Right cardiac atrium (tissue), 5 donors: ENCODE results near the gene ATPAF2. TPM values are rescaled to one million over a fixed set of nuclear protein-coding genes. Genes with fewer than 3 reads are reported as not detected.

Source experiments
- ATAC-seq, 2 donors: fragments of 200-7000 bp; cut with Tn5 transposase; one replicate each; pipeline versions ENCODE4 v1.8.0 to v1.9.1; 2020; ENCODE audit warnings: moderate library complexity in 2 of 2, mild to moderate bottlenecking in 1 of 2
- DNase-seq, 3 donors: peaks; one replicate each; pipeline ENCODE4 v3.0.0-alpha.2; 2020
- H3K27ac ChIP-seq: one replicate; pipeline ENCODE4 v1.5.1; 2013; ENCODE audit warnings: mild to moderate bottlenecking, low read length, control low read depth, moderate library complexity
- H3K27me3 ChIP-seq: one replicate; pipeline ENCODE4 v1.6.1; 2013; ENCODE audit not compliant: control insufficient read depth, insufficient read depth
- H3K4me1 ChIP-seq: one replicate; pipeline ENCODE4 v1.6.1; 2013; ENCODE audit warnings: low read length; ENCODE audit not compliant: control insufficient read depth, insufficient read depth
- H3K4me3 ChIP-seq: one replicate; pipeline ENCODE4 v1.5.1; 2013; ENCODE audit warnings: low read length, control low read depth
- H3K9me3 ChIP-seq: one replicate; pipeline ENCODE4 v1.6.1; 2013; ENCODE audit warnings: low read length; ENCODE audit not compliant: control insufficient read depth
- WGBS: extraction: QIAGEN DNeasy Blood & Tissue Kit; methylation state at CpG from one replicate; pipeline ENCODE4 v1.1.7; 2013; 5-methylcytosine and 5-hydroxymethylcytosine counted together
- intact Hi-C, 4 donors: fragments of 100-400 bp; cut with DNase I; formaldehyde crosslinking; loops; one replicate each; pipeline versions ENCODE4 v1.11.0 to v1.14.0; 2022 to 2023
- polyA plus RNA-seq: library from polyadenylated mRNA; stranded (reverse); fragments of 200-250 nt; gene quantifications from one replicate; pipeline ENCODE4 v1.2.3, GENCODE V29; 2013
- total RNA-seq, 4 donors: library from RNA; stranded (reverse); fragmentation: NEBNext Ultra II Directional; extraction: Animal tissue kit (Norgen Biotek cat#: 25700); gene quantifications; one replicate each; pipeline ENCODE4 v1.2.1, GENCODE V29; 2021
- donor health status: healthy with polysubstance abuse.
- donor health status: DM: no; HTN: yes; CAD: no.
- donor health status: DM: no; HTN: no; CAD: no.
- donor health status: DM: no; HTN: yes; CAD: no; lungs with severe emphysema.
- donor health status: DM: yes; HTN: yes; CAD: no.

The ATPAF2 gene
- total and polyA plus RNA-seq, 5 donors, result 22.0 to 33.6 (median 31.4) TPM

DNA sequence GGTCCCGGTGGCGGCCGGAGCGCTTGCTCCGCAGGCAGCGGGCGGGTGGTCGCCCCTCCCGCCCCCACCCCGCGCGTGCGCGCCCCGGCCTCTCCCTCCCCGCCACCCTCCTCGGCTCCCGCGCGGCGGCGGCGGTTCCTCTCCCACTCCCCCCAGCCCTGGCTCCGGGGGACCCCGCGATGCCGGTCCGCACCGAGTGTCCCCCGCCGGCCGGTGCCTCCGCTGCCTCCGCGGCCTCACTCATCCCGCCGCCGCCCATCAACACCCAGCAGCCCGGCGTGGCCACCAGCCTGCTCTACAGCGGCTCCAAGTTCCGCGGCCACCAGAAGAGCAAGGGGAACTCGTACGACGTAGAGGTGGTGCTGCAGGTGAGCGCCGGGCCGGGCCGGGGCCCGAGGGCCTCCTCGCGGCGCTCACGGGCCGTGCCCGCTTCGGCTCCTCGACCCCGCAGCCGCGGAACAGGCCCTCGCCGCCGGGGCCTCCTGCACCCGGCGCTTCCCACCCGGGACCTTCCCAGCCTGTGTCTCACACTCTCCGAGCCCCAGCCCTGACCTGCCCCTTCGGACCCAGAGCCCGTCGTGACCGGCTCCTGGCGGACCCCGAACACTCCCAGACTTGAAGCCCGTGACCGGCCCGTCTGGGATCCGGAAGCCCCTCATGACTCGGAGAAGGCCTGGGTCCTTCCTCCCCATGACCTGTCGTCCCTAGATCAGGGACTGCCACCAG, 730 bp upstream of the ATPAF2 start:
- Histone ChIP-seq H3K27ac (peak overlapping the region; percentile 58), H3K27me3 (no peaks in the 10 kb centered on the region), H3K4me3 (peak overlapping the region; percentile 83), H3K9me3 (no peaks in the 10 kb centered on the region), H3K4me1 (peaks cover 16% of the 10 kb centered on the region)
- peak; percentile 62 to 67 for ATAC-seq
- intact Hi-C loops, result loop anchor here in 3 of 4 donors (5.0 to 10.0 kb wide), 5 partner anchors 65 to 365 kb away; partner anchors contain the start of genes RAI1 (in 2 of the 3), DRC3 (in 1 of the 3) and TOM1L2 (in 1 of the 3)
- DNase-seq, result peak in 2 of 3 donors; percentile 32 to 67
- under 1% methylated on average over 81 of the region's 81 CpGs for WGBS

DNA sequence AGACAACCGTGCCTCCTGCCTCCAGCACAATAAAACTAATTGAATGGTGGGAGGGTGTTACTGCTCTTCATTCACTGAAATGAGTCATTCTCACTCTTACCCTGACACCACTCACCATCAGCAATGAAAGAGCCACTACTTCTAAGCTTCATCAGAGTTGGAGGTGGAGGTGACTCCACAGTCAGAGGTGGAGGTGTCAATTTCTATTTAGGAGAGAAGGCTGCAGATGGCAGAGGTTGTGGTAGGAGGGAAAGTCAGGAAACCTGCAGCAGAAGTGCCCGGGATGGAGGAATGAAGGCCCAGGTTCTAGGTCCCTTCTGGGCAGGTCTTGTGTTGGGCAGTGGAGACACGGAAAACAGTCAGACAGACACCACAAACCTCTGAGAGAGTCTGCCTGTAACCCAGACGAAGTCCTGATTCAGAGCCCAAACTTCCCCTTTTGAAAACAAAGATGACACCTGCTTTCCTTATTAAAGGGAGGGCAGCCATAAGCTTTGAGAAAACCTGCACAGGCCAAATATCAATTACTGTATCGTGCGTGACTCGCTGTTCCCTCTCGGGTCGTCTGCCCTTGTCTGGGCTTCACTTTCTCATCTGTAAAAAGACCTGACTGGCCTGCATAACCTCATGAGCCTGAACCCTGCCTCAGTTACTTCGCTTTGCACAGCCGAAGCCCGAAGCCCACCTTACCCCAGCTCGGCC, 668 bp downstream of the ATPAF2 start:
- peak overlapping the region; percentile 18 for H3K27ac ChIP-seq
- DNase-seq (no peak), ATAC-seq (no peak)
- WGBS, result 7% methylated on average over 13 of the region's 13 CpGs
- no peaks in the 10 kb centered on the region for H3K9me3 ChIP-seq
- no peaks in the 10 kb centered on the region for H3K27me3 ChIP-seq
- peak overlapping the region; percentile 74 for H3K4me3 ChIP-seq
- intact Hi-C loops, result loop anchor here in 3 of 4 donors (5.0 to 10.0 kb wide), 5 partner anchors 63 to 363 kb away; partner anchors contain the start of genes RAI1 (in 2 of the 3), DRC3 (in 1 of the 3) and TOM1L2 (in 1 of the 3)
- H3K4me1 ChIP-seq, result peaks cover 16% of the 10 kb centered on the region

DNA sequence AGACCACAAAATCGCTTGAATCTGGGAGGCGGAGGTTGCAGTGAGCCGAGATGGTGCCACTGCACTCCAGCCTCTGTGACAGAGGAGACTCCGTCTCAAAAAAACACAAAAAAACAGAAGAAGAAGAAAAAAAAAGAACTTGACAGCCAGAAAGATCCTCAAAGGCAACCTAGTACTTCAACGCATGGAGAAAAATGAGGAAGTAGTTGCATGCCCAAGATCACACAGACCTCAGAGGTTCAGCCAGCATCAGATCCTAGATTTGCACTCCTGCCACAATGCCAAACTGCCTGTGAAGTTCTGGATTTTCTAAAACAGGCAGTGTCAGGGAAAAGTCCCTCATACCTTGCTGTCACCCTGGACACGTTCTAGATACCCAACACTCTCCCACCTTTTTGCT, 1.5 kb downstream of the ATPAF2 start:
- H3K4me3 ChIP-seq, result no peak overlapping the region
- DNase-seq (no peak), ATAC-seq (no peak)
- no peaks in the 10 kb centered on the region for H3K27me3 ChIP-seq
- no peak overlapping the region for H3K27ac ChIP-seq
- 79% methylated on average over 6 of the region's 6 CpGs for WGBS
- intact Hi-C loops, result loop anchor here in 3 of 4 donors (5.0 to 10.0 kb wide), 5 partner anchors 63 to 363 kb away; partner anchors contain the start of genes RAI1 (in 2 of the 3), DRC3 (in 1 of the 3) and TOM1L2 (in 1 of the 3)
- peaks cover 16% of the 10 kb centered on the region for H3K4me1 ChIP-seq
- no peaks in the 10 kb centered on the region for H3K9me3 ChIP-seq

DNA sequence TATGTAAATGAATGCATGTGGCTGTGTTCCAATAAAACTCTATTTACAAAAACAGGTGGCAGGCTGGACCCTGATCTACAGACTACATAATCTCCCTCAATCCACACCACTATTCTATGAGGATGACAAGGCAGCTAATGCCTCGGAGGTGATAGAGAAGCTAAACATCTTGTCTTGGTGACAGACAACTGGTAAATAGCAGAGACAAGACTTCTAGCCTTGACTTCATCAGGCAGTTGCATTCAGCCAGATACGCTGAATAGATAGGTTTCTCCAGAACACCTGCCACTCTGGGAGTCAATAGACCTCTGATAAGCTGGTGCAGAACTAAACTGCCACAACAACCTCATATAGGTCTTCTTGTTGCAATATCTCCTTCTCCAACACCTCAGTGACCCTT, 3.3 kb downstream of the ATPAF2 start:
- no peaks in the 10 kb centered on the region for H3K9me3 ChIP-seq
- no peak for DNase-seq
- H3K4me1 ChIP-seq, result peaks cover 13% of the 10 kb centered on the region
- no peak for ATAC-seq
- H3K4me3 ChIP-seq, result no peak overlapping the region
- 52% methylated on average over 2 of the region's 2 CpGs for WGBS
- no peak overlapping the region for H3K27ac ChIP-seq
- no peaks in the 10 kb centered on the region for H3K27me3 ChIP-seq
- intact Hi-C loops, result loop anchor here in 3 of 4 donors (5.0 to 10.0 kb wide), 5 partner anchors 61 to 361 kb away; partner anchors contain the start of genes RAI1 (in 2 of the 3), DRC3 (in 1 of the 3) and TOM1L2 (in 1 of the 3)

DNA sequence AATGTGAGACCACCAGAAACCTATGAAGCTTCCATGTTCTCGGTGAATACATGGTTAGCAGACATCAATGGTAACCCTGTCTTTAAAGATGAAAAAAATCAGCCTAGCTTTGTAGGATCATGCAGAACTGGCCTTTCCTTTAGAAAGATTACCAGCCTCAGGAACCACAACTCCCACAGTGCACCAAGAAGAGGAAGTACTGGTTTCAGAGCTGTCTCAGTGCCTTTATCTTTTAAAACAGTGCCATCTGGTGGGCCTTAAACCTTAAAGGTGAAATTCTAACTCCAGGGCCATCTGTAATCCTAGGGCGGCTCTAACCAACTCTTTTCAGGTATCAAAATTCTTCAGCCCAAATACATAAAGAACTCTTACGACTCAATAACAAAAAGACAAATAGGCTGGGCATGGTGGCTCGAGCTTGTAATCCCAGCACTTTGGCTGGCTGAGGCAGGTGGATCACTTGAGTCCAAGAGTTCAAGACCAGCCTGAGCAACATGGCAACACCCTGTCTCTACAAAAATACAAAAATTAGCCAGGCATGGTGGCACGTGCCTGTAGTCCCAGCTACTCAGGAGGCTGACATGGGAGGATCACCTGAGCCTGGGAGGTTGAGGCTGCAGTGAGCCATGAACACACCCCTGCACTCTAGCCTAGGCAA, 5.4 kb downstream of the ATPAF2 start:
- H3K9me3 ChIP-seq, result no peaks in the 10 kb centered on the region
- no peak overlapping the region for H3K4me3 ChIP-seq
- H3K4me1 ChIP-seq, result peaks cover 8% of the 10 kb centered on the region
- DNase-seq, result no peak
- peak; percentile 84 to 85 for ATAC-seq
- no peak overlapping the region for H3K27ac ChIP-seq
- 26% methylated on average over 5 of the region's 5 CpGs for WGBS
- intact Hi-C loops, result loop anchor here in 2 of 4 donors (10.0 kb wide), 4 partner anchors 59 to 359 kb away; partner anchors contain the start of genes DRC3 (in 1 of the 2), RAI1 (in 1 of the 2) and TOM1L2 (in 1 of the 2)
- H3K27me3 ChIP-seq, result no peaks in the 10 kb centered on the region

DNA sequence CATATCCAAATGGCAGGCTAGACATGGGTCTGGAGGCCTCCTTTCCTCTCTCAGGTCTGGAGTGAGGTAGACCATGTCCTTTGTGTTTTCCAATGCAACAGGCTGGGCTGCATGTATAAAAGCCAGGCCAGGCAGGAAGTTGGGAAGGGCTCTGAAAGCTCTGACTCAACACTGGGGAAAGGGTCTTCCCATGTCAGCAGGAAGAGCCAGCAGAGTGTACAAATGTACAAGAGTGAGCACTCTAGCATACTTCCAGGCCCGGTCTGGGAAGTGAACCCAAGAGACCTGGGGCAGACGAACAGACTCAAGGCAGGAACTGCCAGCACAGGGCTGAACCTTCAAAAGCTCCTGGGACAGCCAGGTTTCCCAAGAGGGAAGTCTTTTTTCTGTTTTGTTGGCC, 7.0 kb downstream of the ATPAF2 start:
- 36% methylated on average over 2 of the region's 2 CpGs for WGBS

DNA sequence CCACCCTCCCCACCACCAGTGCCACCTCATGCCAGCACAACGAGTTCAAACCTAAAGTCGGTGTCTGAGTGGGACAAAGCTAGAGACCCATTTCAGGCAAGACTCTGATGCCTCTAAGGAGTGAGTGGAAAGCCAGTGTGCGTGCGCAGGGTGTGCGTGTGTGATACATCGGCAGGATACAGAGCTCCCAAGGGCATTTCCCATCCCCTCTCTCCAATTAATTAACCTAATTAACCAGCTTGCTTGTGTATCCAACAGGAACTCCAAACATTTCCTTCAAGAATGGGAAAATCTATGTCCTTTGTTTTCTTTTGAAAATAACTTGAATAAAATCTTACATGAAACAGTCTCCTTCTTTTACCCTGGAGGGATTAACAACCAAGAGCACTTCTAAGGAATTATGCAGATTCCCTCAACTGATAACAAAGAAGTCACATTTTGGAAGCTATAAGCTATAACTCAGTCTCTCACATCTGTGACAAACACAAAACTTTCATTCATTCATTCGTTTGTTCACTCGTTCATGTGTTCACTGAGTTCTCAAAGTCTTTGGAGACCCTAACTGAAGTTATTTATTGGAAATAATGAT, 9.9 kb downstream of the ATPAF2 start:
- DNase-seq (no peak), ATAC-seq (no peak)
- Histone ChIP-seq H3K4me3 (no peak overlapping the region), H3K27ac (peak overlapping the region; percentile 3), H3K9me3 (no peaks in the 10 kb centered on the region), H3K4me1 (peaks cover 2% of the 10 kb centered on the region), H3K27me3 (no peaks in the 10 kb centered on the region)
- intact Hi-C loops, result loop anchor here in 2 of 4 donors (10.0 kb wide), 1 partner anchor 134 kb away; no protein-coding TSS in a partner anchor
- WGBS, result 69% methylated on average over 8 of the region's 8 CpGs

More for the DNA sequence above, 7.0 kb downstream of the ATPAF2 start:
- intact Hi-C loops, result loop anchor here in 2 of 4 donors (10.0 kb wide), 4 partner anchors 57 to 357 kb away; partner anchors contain the start of genes DRC3 (in 1 of the 2), RAI1 (in 1 of the 2) and TOM1L2 (in 1 of the 2)
- peaks cover 4% of the 10 kb centered on the region for H3K4me1 ChIP-seq
- H3K27me3 ChIP-seq, result no peaks in the 10 kb centered on the region
- no peak for DNase-seq
- H3K9me3 ChIP-seq, result no peaks in the 10 kb centered on the region
- no peak overlapping the region for H3K4me3 ChIP-seq
- ATAC-seq, result peak in 1 of 2 donors; percentile 58
- peak overlapping the region; percentile 67 for H3K27ac ChIP-seq

DNA sequence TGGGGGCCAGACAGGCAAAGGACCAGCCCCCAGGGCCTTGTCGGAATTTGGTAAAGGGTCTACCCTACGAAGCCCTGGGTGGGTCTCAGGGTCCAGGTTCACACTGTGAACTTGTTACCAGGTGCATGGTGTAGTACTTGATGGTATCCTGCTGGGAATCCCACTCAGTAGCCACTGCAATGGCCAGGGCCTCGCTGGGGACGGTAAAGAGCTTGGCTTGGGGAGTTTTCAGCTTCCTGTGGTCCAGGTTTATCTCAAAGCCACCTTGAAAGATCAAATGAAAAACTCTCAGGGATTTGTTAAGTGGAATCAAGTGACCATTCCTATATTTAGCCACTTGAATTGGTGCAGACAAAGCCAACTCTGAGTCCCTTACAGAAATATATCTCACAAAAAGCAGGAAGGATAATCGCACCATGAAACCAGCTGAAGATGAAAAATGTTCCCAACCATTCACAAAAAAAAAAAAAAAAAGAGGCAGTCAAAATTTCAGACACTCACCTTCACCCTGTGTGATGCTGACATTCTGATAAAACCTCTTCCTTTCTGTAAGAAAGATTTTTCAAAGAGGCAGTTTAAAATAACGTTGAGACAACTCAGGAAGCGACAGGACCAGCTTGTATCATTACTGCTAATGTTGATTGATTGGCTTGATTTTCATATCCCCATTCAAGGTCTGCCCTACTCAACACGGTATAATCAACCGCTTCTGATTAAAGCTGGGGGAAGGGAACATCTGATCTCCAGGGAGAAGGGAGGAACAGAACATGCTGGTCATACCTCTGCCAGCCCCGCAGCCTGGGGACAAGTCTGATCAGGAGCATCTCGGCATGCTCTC, 10.6 kb downstream of the ATPAF2 start:
- WGBS, result 58% methylated on average over 11 of the region's 11 CpGs
- DNase-seq, result no peak
- H3K4me1 ChIP-seq, result peaks cover 2% of the 10 kb centered on the region
- intact Hi-C loops, result loop anchor here in 2 of 4 donors (10.0 kb wide), 1 partner anchor 134 kb away; no protein-coding TSS in a partner anchor
- peak; percentile 20 to 50 for ATAC-seq
- no peak overlapping the region for H3K4me3 ChIP-seq
- H3K27me3 ChIP-seq, result no peaks in the 10 kb centered on the region
- no peaks in the 10 kb centered on the region for H3K9me3 ChIP-seq
- H3K27ac ChIP-seq, result peak overlapping the region; percentile 91

DNA sequence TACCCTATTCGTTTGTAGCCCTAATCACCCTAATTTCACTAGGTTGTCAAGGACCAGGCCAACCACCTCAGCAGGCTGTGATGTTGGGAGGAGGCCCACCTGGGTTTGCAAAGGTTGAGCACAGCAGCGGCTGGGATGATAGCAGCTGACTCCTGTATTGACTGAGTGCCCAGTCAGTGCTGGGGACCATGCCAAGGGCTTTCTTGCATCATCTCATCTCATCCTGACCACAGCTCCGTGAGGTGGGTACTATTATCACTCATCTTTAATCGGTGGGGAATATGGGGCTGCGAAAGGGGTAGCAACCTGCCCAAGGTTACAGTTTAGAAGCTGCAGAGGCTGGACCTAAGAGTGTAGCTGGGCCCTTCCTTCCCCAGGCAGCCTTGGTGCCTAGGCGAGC, 11.7 kb downstream of the ATPAF2 start:
- H3K27ac ChIP-seq, result peak overlapping the region; percentile 91
- H3K27me3 ChIP-seq, result no peaks in the 10 kb centered on the region
- DNase-seq, result no peak
- ATAC-seq, result peak; percentile 19 to 22
- no peaks in the 10 kb centered on the region for H3K4me1 ChIP-seq
- intact Hi-C loops, result loop anchor here in 2 of 4 donors (10.0 kb wide), 1 partner anchor 132 kb away; no protein-coding TSS in a partner anchor
- H3K9me3 ChIP-seq, result no peaks in the 10 kb centered on the region
- WGBS, result 73% methylated on average over 6 of the region's 6 CpGs
- no peak overlapping the region for H3K4me3 ChIP-seq
